H9 (cell line): ENCODE measurements around the gene ZRANB1. TPM values are rescaled to one million over a fixed set of nuclear protein-coding genes. Genes with fewer than 3 reads are reported as not detected.

Experiments
- DNase-seq: peaks from one replicate; pipeline ENCODE4 v3.0.0-alpha.2; 2017
- H2AFZ ChIP-seq: one replicate; pipeline ENCODE4 v1.6.1; 2013; ENCODE audit warnings: mild to moderate bottlenecking, low read length, control low read depth, moderate library complexity
- H2AK5ac ChIP-seq: 2 replicates; pipeline ENCODE4 v1.6.1; 2013; ENCODE audit warnings: low read length, control low read depth, mixed read lengths; ENCODE audit not compliant: insufficient read length
- H2BK120ac ChIP-seq: one replicate; pipeline ENCODE4 v1.6.1; 2013; ENCODE audit warnings: low read depth, mild to moderate bottlenecking, low read length, control low read depth, inconsistent platforms; ENCODE audit not compliant: poor library complexity, severe bottlenecking
- H2BK12ac ChIP-seq: 2 replicates; pipeline ENCODE4 v1.6.1; 2013; ENCODE audit warnings: low read length, control low read depth, mixed read lengths, low read depth; ENCODE audit not compliant: insufficient read length
- H2BK15ac ChIP-seq: 2 replicates; pipeline ENCODE4 v1.6.1; 2013; ENCODE audit warnings: low read depth, low read length, control low read depth
- H2BK20ac ChIP-seq: one replicate; pipeline ENCODE4 v1.6.1; 2013; ENCODE audit warnings: low read depth, mild to moderate bottlenecking, low read length, control low read depth, inconsistent platforms; ENCODE audit not compliant: poor library complexity, severe bottlenecking
- H2BK5ac ChIP-seq: 2 replicates; pipeline ENCODE4 v1.6.1; 2013; ENCODE audit warnings: low read length, control low read depth, mixed read lengths; ENCODE audit not compliant: insufficient read length
- H3K14ac ChIP-seq: 2 replicates; pipeline ENCODE4 v1.6.1; 2013; ENCODE audit warnings: low read length, control low read depth; ENCODE audit not compliant: insufficient read depth
- H3K18ac ChIP-seq: 2 replicates; pipeline ENCODE4 v1.6.1; 2013; ENCODE audit warnings: low read depth, mild to moderate bottlenecking, mixed read lengths, low read length, control low read depth; ENCODE audit not compliant: insufficient read length
- H3K23ac ChIP-seq: 2 replicates; pipeline ENCODE4 v1.6.1; 2013; ENCODE audit warnings: low read length, control low read depth, mixed read lengths, low read depth; ENCODE audit not compliant: insufficient read length
- H3K23me2 ChIP-seq: 2 replicates; pipeline ENCODE4 v1.6.1; 2013; ENCODE audit warnings: low read depth, mild to moderate bottlenecking, mixed read lengths, low read length, control low read depth; ENCODE audit not compliant: insufficient read length, poor library complexity, severe bottlenecking
- H3K27ac ChIP-seq: 2 replicates; pipeline ENCODE4 v1.5.1; 2013; ENCODE audit warnings: low read length, control low read depth, mixed read lengths, low read depth; ENCODE audit not compliant: insufficient read length
- H3K27me3 ChIP-seq: 2 replicates; pipeline ENCODE4 v1.6.1; 2013; ENCODE audit warnings: low read length, control low read depth, inconsistent platforms; ENCODE audit not compliant: insufficient read depth
- H3K4ac ChIP-seq: 2 replicates; pipeline ENCODE4 v1.6.1; 2013; ENCODE audit warnings: low read depth, mild to moderate bottlenecking, control low read depth, inconsistent platforms, low read length, moderate library complexity
- H3K4me1 ChIP-seq: 2 replicates; pipeline ENCODE4 v1.6.1; 2013; ENCODE audit warnings: low read length, control low read depth, inconsistent platforms; ENCODE audit not compliant: insufficient read depth
- H3K4me2 ChIP-seq: 2 replicates; pipeline ENCODE4 v1.6.1; 2013; ENCODE audit warnings: low read length, control low read depth, mixed read lengths; ENCODE audit not compliant: insufficient read length, insufficient read depth
- H3K56ac ChIP-seq: 2 replicates; pipeline ENCODE4 v1.6.1; 2013; ENCODE audit warnings: low read depth, mild to moderate bottlenecking, mixed read lengths, low read length, control low read depth; ENCODE audit not compliant: insufficient read length
- H3K79me1 ChIP-seq: 2 replicates; pipeline ENCODE4 v1.6.1; 2013; ENCODE audit warnings: low read depth, mild to moderate bottlenecking, moderate library complexity, low read length, control low read depth, inconsistent platforms; ENCODE audit not compliant: insufficient read depth, poor library complexity, severe bottlenecking
- H3K79me2 ChIP-seq: 2 replicates; pipeline ENCODE4 v1.6.1; 2013; ENCODE audit warnings: low read length, control low read depth, inconsistent platforms; ENCODE audit not compliant: insufficient read depth
- H3K9ac ChIP-seq: 2 replicates; pipeline ENCODE4 v1.6.1; 2013; ENCODE audit warnings: low read length, control low read depth, mixed read lengths; ENCODE audit not compliant: insufficient read length; ENCODE audit errors: extremely low read depth
- H3K9me3 ChIP-seq: one replicate; pipeline ENCODE4 v1.6.1; 2013; ENCODE audit warnings: low read depth, low read length, inconsistent platforms; ENCODE audit not compliant: control insufficient read depth
- H3T11ph ChIP-seq: one replicate; pipeline ENCODE4 v1.6.1; 2013; ENCODE audit warnings: mild to moderate bottlenecking, low read length, control low read depth, inconsistent platforms
- H4K20me1 ChIP-seq: one replicate; pipeline ENCODE4 v1.6.1; 2013; ENCODE audit not compliant: control insufficient read depth, insufficient read length, insufficient read depth
- H4K5ac ChIP-seq: 2 replicates; pipeline ENCODE4 v1.6.1; 2013; ENCODE audit warnings: low read depth, mild to moderate bottlenecking, mixed read lengths, low read length, control low read depth; ENCODE audit not compliant: insufficient read length
- H4K8ac ChIP-seq: replicated peaks from 2 replicates; pipeline ENCODE4 v1.6.1; 2013; ENCODE audit warnings: low read length, control low read depth, mixed read lengths, low read depth; ENCODE audit not compliant: insufficient read length
- H4K91ac ChIP-seq: 2 replicates; pipeline ENCODE4 v1.6.1; 2013; ENCODE audit warnings: low read depth, mild to moderate bottlenecking, moderate library complexity, mixed read lengths, low read length, control low read depth; ENCODE audit not compliant: insufficient read length
- H3K27ac Mint-ChIP-seq, 3 experiments: 2 replicates in 2 of 3; 3 replicates in 1 of 3; pipeline ENCODE4 v1.8.0; 2020 to 2021; ENCODE audit warnings: mixed read lengths in 3 of 3, mild to moderate bottlenecking in 1 of 3, moderate library complexity in 1 of 3
- H3K27me3 Mint-ChIP-seq: 2 replicates; pipeline ENCODE4 v1.8.0; 2021; ENCODE audit warnings: low read depth, mild to moderate bottlenecking, moderate library complexity, mixed read lengths
- H3K36me3 Mint-ChIP-seq, 3 experiments: 2 replicates in 2 of 3; 3 replicates in 1 of 3; pipeline ENCODE4 v1.8.0; 2020 to 2021; ENCODE audit warnings: low read depth in 3 of 3, mixed read lengths in 3 of 3; ENCODE audit not compliant: insufficient read depth in 1 of 3
- H3K4me1 Mint-ChIP-seq, 2 experiments: 2 replicates each; pipeline ENCODE4 v1.8.0; 2020; ENCODE audit warnings: mixed read lengths in 2 of 2
- H3K4me3 Mint-ChIP-seq, 2 experiments: 2 replicates in 1 of 2; 3 replicates in 1 of 2; pipeline ENCODE4 v1.8.0; 2020 to 2021; ENCODE audit warnings: mild to moderate bottlenecking in 2 of 2, mixed read lengths in 2 of 2, moderate library complexity in 1 of 2
- H3K9me3 Mint-ChIP-seq, 2 experiments: 2 replicates in 1 of 2; 3 replicates in 1 of 2; pipeline ENCODE4 v1.8.0; 2020; ENCODE audit warnings: mild to moderate bottlenecking in 2 of 2, mixed read lengths in 2 of 2, moderate library complexity in 1 of 2
- whole genome bisulfite sequencing: extraction: QIAGEN DNeasy Blood & Tissue Kit; methylation state at CpG from one replicate; pipeline ENCODE4 v1.1.7; 2013; ENCODE audit warnings: missing lambda C conversion rate, low lambda C conversion rate, mixed read lengths; ENCODE audit not compliant: insufficient read length; ENCODE audit errors: extremely low coverage; 5-methylcytosine and 5-hydroxymethylcytosine counted together
- total RNA-seq: library from RNA; stranded (reverse); gene quantifications from 2 replicates; pipeline ENCODE4 v1.2.1, GENCODE V29; 2021
- TF ChIP-seq, protein P1 (sequence below): fragments of 200-600 bp; sonication (generic); conservative IDR thresholded peaks from 3 replicates; pipeline ENCODE4 v1.8.0; 2021; ENCODE audit warnings: antibody characterized with exemption, mild to moderate bottlenecking

ZRANB1 gene
- total RNA-seq, 1 experiment from 2014 or later = 17.4 TPM

DNA sequence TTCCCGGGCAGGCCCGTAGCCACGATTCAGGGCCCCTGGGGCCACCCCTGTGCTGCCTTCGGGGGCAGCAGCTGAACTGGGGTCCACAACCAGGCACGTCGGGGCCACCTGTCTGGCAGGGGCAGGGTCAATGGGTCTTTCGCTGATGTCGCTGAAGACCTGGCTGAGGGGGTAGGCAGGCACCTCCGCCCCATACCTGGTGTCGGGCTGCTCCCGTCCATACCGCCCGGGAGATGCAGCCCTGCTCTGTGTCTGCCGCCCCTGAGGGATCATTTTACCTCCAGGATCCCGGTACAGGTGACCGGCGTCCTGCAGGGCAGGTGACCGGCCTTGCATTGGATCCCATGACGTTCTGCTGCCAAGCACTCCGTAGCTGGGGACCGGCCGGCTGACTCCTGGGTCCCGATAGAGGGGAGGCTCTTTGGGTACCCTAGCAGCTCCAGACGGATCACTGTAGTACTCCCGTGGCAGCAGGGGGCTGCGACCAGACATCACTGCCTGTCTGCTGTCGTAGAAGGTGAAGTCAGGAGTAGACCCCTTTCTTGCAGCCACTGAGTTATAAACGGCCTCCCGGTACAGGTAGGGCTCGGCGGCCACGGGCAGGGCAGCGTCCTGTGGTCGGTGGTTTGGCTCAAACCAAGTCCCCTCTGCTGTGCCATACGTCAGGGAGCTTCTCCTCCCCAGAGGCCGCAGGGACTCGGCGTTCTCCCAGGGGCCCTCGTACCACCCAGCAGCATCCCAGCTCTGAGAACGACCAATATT lies 85.2 kb downstream of the ZRANB1 start:
- Histone ChIP-seq H3K56ac (no peak overlapping the region), H4K8ac (no peak overlapping the region), H3K9ac (no peak overlapping the region), H4K20me1 (no peaks in the 10 kb centered on the region), H2BK5ac (no peak overlapping the region), H3K79me2 (peaks cover 35% of the 10 kb centered on the region; the same call in 1 of the 2 replicates), H3K9me3 (no peaks in the 10 kb centered on the region), H3K23me2 (no peaks in the 10 kb centered on the region), H3K27ac (no peak overlapping the region), H2BK20ac (no peak overlapping the region), H3K4me1 (no peaks in the 10 kb centered on the region; the same call in 1 of the 2 replicates), H2BK12ac (no peak overlapping the region), H3K4ac (no peak overlapping the region), H3K14ac (no peak overlapping the region; the same call in 1 of the 2 replicates), H4K91ac (no peak overlapping the region), H3K23ac (no peak overlapping the region), H3T11ph (no peak overlapping the region), H3K79me1 (peaks cover 7% of the 10 kb centered on the region), H2AK5ac (no peak overlapping the region), H2BK120ac (no peak overlapping the region), H2AFZ (no peak overlapping the region), H3K18ac (no peak overlapping the region), H3K27me3 (no peaks in the 10 kb centered on the region), H3K4me2 (no peak overlapping the region), H2BK15ac (no peak overlapping the region), H4K5ac (no peak overlapping the region)
- WGBS = no CpG with 5 or more reads among the region's 40 CpGs
- TF ChIP-seq, protein P1, sequence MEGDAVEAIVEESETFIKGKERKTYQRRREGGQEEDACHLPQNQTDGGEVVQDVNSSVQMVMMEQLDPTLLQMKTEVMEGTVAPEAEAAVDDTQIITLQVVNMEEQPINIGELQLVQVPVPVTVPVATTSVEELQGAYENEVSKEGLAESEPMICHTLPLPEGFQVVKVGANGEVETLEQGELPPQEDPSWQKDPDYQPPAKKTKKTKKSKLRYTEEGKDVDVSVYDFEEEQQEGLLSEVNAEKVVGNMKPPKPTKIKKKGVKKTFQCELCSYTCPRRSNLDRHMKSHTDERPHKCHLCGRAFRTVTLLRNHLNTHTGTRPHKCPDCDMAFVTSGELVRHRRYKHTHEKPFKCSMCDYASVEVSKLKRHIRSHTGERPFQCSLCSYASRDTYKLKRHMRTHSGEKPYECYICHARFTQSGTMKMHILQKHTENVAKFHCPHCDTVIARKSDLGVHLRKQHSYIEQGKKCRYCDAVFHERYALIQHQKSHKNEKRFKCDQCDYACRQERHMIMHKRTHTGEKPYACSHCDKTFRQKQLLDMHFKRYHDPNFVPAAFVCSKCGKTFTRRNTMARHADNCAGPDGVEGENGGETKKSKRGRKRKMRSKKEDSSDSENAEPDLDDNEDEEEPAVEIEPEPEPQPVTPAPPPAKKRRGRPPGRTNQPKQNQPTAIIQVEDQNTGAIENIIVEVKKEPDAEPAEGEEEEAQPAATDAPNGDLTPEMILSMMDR = no peak
- DNase-seq = no peak
- H3K36me3 Mint-ChIP-seq = peaks cover 52 to 75% (median 72%) of the 10 kb centered on the region in 3 experiments; a peak in 6 of 7 replicates
- peak overlapping the region in 1 of 3 experiments; percentile 27; a peak in 2 of 7 replicates for H3K27ac Mint-ChIP-seq
- peaks cover 0 to under 1% of the 10 kb centered on the region in 2 experiments; a peak in 2 of 5 replicates for H3K9me3 Mint-ChIP-seq
- H3K4me1 Mint-ChIP-seq = peaks cover 36 to 51% of the 10 kb centered on the region in 2 experiments
- H3K27me3 Mint-ChIP-seq = peaks cover 2% of the 10 kb centered on the region; the same call in 1 of the 2 replicates
- no peak overlapping the region for H3K4me3 Mint-ChIP-seq
